ENCODE measurements around the gene SP1. TPM values are rescaled to one million over a fixed set of nuclear protein-coding genes. Genes with fewer than 3 reads are reported as not detected.
"Not testable (repeated sequence)": the region's sequence is repeated elsewhere in the genome, so short reads cannot be mapped to it uniquely, and the experiment has no call there.

The SP1 gene
- 10 to 100 TPM; 67.2 to 70.3 TPM for total RNA-seq

DNA sequence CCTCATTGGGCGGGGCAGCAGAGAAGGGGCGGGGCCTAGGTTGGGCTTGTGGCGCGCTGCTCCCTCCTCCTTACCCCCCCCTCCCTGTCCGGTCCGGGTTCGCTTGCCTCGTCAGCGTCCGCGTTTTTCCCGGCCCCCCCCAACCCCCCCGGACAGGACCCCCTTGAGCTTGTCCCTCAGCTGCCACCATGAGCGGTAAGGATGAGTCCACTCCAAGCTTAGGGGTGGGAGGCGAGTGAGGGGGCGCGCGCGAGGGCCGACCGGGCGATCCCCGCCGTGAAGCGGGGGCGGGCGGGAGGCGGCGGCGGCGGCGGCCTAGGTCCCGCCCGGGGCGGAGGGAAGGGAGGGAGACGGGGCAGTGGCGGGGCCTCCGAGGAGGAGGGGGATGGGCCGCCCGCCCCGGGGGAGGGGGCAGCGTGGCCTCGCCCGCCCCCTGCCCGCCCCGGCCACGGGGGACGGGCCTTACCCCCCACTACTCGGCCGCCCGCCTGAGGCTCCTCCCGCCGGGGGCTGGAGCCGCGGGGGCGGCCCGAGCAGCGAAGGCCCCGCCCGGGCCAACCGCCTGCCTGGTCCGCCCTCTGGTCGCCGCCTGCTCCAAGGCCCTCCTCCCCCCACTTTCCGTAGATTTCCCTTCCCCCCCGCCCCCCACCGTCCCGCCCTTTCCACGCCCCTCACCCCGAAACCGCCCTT lies at the start of gene SP1:
Gene SP1 (plus strand): TSS at position 73 of the 690 bp plus-strand sequence. CDS start 116 bp downstream, at position 189.
- Mint-ChIP-seq H3K4me3 (peak within 1 kb of the TSS; percentile 86), H3K9me3 (no peaks in the 10 kb centered on the region), H3K27ac (peak within 1 kb of the TSS; percentile 93), H3K36me3 (ENCODE audit: low read depth) (peaks cover 34% of the 10 kb centered on the region), H3K27me3 (no peaks in the 10 kb centered on the region), H3K4me1 (ENCODE audit: low read depth) (peaks cover 38% of the 10 kb centered on the region)
- ATAC-seq = peak; percentile 47
- CTCF ChIA-PET = interaction anchor here (0.6 to 4.2 kb wide), 12 partner anchors 16 to 326 kb away, joined by 3 to 24 read pairs (median 8); partner anchors contain the start of gene AAAS
- peak; percentile 91 for DNase-seq
- TF ChIP-seq, protein P1, sequence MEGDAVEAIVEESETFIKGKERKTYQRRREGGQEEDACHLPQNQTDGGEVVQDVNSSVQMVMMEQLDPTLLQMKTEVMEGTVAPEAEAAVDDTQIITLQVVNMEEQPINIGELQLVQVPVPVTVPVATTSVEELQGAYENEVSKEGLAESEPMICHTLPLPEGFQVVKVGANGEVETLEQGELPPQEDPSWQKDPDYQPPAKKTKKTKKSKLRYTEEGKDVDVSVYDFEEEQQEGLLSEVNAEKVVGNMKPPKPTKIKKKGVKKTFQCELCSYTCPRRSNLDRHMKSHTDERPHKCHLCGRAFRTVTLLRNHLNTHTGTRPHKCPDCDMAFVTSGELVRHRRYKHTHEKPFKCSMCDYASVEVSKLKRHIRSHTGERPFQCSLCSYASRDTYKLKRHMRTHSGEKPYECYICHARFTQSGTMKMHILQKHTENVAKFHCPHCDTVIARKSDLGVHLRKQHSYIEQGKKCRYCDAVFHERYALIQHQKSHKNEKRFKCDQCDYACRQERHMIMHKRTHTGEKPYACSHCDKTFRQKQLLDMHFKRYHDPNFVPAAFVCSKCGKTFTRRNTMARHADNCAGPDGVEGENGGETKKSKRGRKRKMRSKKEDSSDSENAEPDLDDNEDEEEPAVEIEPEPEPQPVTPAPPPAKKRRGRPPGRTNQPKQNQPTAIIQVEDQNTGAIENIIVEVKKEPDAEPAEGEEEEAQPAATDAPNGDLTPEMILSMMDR (IDR thresholded peaks at IDR 0.05) = no peak
- POLR2A ChIA-PET = interaction anchor here (1.1 to 2.6 kb wide), 4 partner anchors 37 to 55 kb away, joined by 4 to 11 read pairs (median 6); partner anchors contain the start of gene SP7
- intact Hi-C loops (cut with micrococcal nuclease) = loop anchor here (5.0 kb wide), 1 partner anchor 42 kb away; the partner anchor contains the start of gene AMHR2

GRCh38 chr12:53330671-53331070 lies 49.3 kb upstream of the SP1 start:
- intact Hi-C loops (cut with micrococcal nuclease) = no loop called here
- Mint-ChIP-seq H3K27ac (no peak overlapping the region), H3K27me3 (peaks cover 15% of the 10 kb centered on the region), H3K4me1 (ENCODE audit: low read depth) (peaks cover 5% of the 10 kb centered on the region), H3K4me3 (no peak overlapping the region), H3K9me3 (no peaks in the 10 kb centered on the region), H3K36me3 (ENCODE audit: low read depth) (no peaks in the 10 kb centered on the region)
- ATAC-seq (no peak), DNase-seq (no peak)
- CTCF ChIA-PET = interaction anchor here (1.1 to 13.9 kb wide), 4 partner anchors 9 to 22 kb away, joined by 4 to 293 read pairs (median 10); partner anchors contain the start of gene AAAS
- POLR2A ChIA-PET = no interaction called here
- TF ChIP-seq, protein P1 (IDR thresholded peaks at IDR 0.05) = no peak

DNA sequence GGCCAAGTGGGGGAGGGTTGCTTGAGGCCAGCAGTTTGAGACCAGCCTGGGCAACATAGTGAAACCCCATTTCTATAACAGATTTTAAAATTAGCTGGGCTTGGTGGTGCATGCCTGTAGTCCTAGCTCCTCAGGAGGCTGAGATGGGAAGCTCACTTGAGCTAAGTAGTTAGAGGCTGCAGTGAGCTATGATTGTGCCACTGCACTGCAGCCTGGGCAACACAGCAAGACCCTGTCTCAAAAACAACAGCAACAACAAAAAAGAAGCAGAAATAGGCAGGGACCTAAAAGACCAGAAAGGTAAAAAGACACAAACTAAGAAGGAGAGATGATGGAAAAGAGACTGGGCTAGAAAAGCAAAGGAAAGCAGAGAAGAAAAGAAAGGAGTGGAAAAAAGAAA lies 47.6 kb upstream of the SP1 start:
- H3K4me1 Mint-ChIP-seq (ENCODE audit: low read depth); H3K9me3 Mint-ChIP-seq; DNase-seq; H3K36me3 Mint-ChIP-seq (ENCODE audit: low read depth); H3K4me3 Mint-ChIP-seq; H3K27ac Mint-ChIP-seq; ATAC-seq; intact Hi-C loops (cut with micrococcal nuclease): not testable (repeated sequence)
- POLR2A ChIA-PET = interaction anchor here (1.7 kb wide), 1 partner anchor 114 kb away, joined by 3 read pairs; no protein-coding TSS in a partner anchor
- peaks cover 28% of the 10 kb centered on the region for H3K27me3 Mint-ChIP-seq
- CTCF ChIA-PET = interaction anchor here (1.5 to 13.9 kb wide), 3 partner anchors 11 to 89 kb away, joined by 3 to 293 read pairs (median 16); partner anchors contain the start of gene AAAS

GRCh38 chr12:53332744-53333143 lies 47.2 kb upstream of the SP1 start:
- Mint-ChIP-seq H3K27me3 (peaks cover 31% of the 10 kb centered on the region), H3K9me3 (no peaks in the 10 kb centered on the region), H3K4me1 (ENCODE audit: low read depth) (peaks cover 1% of the 10 kb centered on the region), H3K4me3 (no peak overlapping the region), H3K36me3 (ENCODE audit: low read depth) (no peaks in the 10 kb centered on the region), H3K27ac (no peak overlapping the region)
- CTCF ChIA-PET = interaction anchor here (1.4 to 13.9 kb wide), 5 partner anchors 11 to 88 kb away, joined by 3 to 293 read pairs (median 16); partner anchors contain the start of gene AAAS
- TF ChIP-seq, protein P1 (IDR thresholded peaks at IDR 0.05) = no peak
- POLR2A ChIA-PET = interaction anchor here (1.7 kb wide), 1 partner anchor 114 kb away, joined by 3 read pairs; no protein-coding TSS in a partner anchor
- ATAC-seq = no peak
- intact Hi-C loops (cut with micrococcal nuclease) = no loop called here
- DNase-seq = no peak

- Mint-ChIP-seq H3K9me3 (no peaks in the 10 kb centered on the region), H3K4me1 (ENCODE audit: low read depth) (peaks cover 5% of the 10 kb centered on the region), H3K4me3 (no peak overlapping the region), H3K27ac (no peak overlapping the region), H3K36me3 (ENCODE audit: low read depth) (no peaks in the 10 kb centered on the region), H3K27me3 (peaks cover 35% of the 10 kb centered on the region)
- TF ChIP-seq, protein P1 (IDR thresholded peaks at IDR 0.05) = no peak
- ChIA-PET POLR2A (interaction anchor here (1.7 kb wide), 1 partner anchor 114 kb away, joined by 3 read pairs; no protein-coding TSS in a partner anchor), CTCF (interaction anchor here (1.0 to 4.2 kb wide), 5 partner anchors 10 to 88 kb away, joined by 3 to 25 read pairs (median 4); no protein-coding TSS in a partner anchor)
- intact Hi-C loops (cut with micrococcal nuclease) = no loop called here
- no peak for DNase-seq
- ATAC-seq = no peak
Measured at GRCh38 chr12:53333289-53333688, 46.7 kb upstream of the SP1 start.

All from activated CD8-positive, alpha-beta T cell treated with anti-CD3 and anti-CD28 coated beads for 36 hours (primary cell).